GM12878 (cell line): Measurements from ENCODE around the gene AKT3. TPM values are rescaled to one million over a fixed set of nuclear protein-coding genes. Genes with fewer than 3 reads are reported as not detected.

Experiments used
- ATAC-seq: fragments of 200-7000 bp; cut with Tn5 transposase; 3 replicates; pipeline ENCODE4 v1.9.1; 2020; ENCODE audit warnings: mild to moderate bottlenecking, moderate library complexity
- BruUV-seq: library from RNA; stranded (reverse); fragments of 400-500 nt; replicated peaks from 2 replicates; lab custom pipeline; 2021; lab: Mats Ljungman, UMichigan
- CTCF ChIA-PET: fragments of 300-600 bp; sonication (Branson Sonifier 250); formaldehyde crosslinking; extraction: SDS; loops from one replicate; lab custom pipeline; 2021; ENCODE audit warnings: inconsistent platforms; lab: Yijun Ruan, JAX
- POLR2A ChIA-PET: fragments of 350-600 bp; formaldehyde crosslinking; extraction: SDS; loops from one replicate; lab custom pipeline; 2021; ENCODE audit warnings: inconsistent platforms; lab: Charles Lee
- RAD21 ChIA-PET: fragments of 300-600 bp; sonication (Branson Sonifier 250); formaldehyde crosslinking; loops from one replicate; lab custom pipeline; 2023; ENCODE audit warnings: antibody characterized with exemption; ENCODE audit not compliant: unreplicated experiment; lab: Charles Lee
- SMC1A ChIA-PET: fragments of 300-600 bp; sonication (Branson Sonifier 250); formaldehyde crosslinking; loops from one replicate; lab custom pipeline; 2023; ENCODE audit not compliant: unreplicated experiment, uncharacterized antibody; lab: Charles Lee
- DNase-seq: peaks from one replicate; pipeline ENCODE4 v3.0.0-alpha.2; 2011; ENCODE audit warnings: low read depth, low spot score
- FAIRE-seq: peaks from 3 replicates; lab custom pipeline; 2011; peaks lifted over from hg19 to GRCh38; lab: Jason Lieb, UNC
- H2AFZ ChIP-seq: 2 replicates; pipeline ENCODE4 v1.6.0; 2011; ENCODE audit warnings: low read depth, low read length, control low read depth; ENCODE audit not compliant: control insufficient read depth
- H3K27ac ChIP-seq: 2 replicates; pipeline ENCODE4 v1.5.1; 2011; ENCODE audit warnings: control low read depth; ENCODE audit not compliant: control insufficient read depth, insufficient read depth
- H3K27me3 ChIP-seq, 2 experiments: replicated peaks in 1 of 2; 2 replicates each; pipeline versions ENCODE4 v1.6.0 to v1.6.1; 2011; ENCODE audit warnings: low read length in 1 of 2; ENCODE audit not compliant: control insufficient read depth in 2 of 2, insufficient read depth in 2 of 2
- H3K36me3 ChIP-seq, 2 experiments: 2 replicates each; pipeline ENCODE4 v1.5.1; 2011; ENCODE audit warnings: low read length in 1 of 2; ENCODE audit not compliant: control insufficient read depth in 2 of 2, insufficient read depth in 2 of 2
- H3K4me1 ChIP-seq: 2 replicates; pipeline ENCODE4 v1.6.1; 2011; ENCODE audit warnings: mild to moderate bottlenecking, low read length, moderate library complexity, mixed read lengths; ENCODE audit not compliant: control insufficient read depth, insufficient read depth
- H3K4me2 ChIP-seq: 2 replicates; pipeline ENCODE4 v1.6.0; 2011; ENCODE audit warnings: control low read depth; ENCODE audit not compliant: control insufficient read depth, insufficient read depth
- H3K4me3 ChIP-seq: fragments of 200-600 bp; sonication (generic); 2 replicates; pipeline ENCODE4 v1.5.1; 2016
- H3K79me2 ChIP-seq: 2 replicates; pipeline ENCODE4 v1.6.0; 2011; ENCODE audit warnings: low read length; ENCODE audit not compliant: control insufficient read depth, insufficient read depth
- H3K9ac ChIP-seq: 2 replicates; pipeline ENCODE4 v1.8.0; 2011; ENCODE audit warnings: low read length, control low read depth, mixed read lengths; ENCODE audit not compliant: control insufficient read depth, insufficient read depth
- H3K9me3 ChIP-seq: replicated peaks from 3 replicates; pipeline ENCODE4 v1.5.1; 2011; ENCODE audit warnings: mild to moderate bottlenecking, low read length; ENCODE audit not compliant: control insufficient read depth, insufficient read depth
- H4K20me1 ChIP-seq: 2 replicates; pipeline ENCODE4 v1.6.0; 2011; ENCODE audit not compliant: control insufficient read depth, insufficient read depth
- ATF3 ChIP-seq: IDR thresholded peaks from 2 replicates; pipeline ENCODE4 v1.6.1; 2011; ENCODE audit warnings: low read depth, mild to moderate bottlenecking, low read length, moderate library complexity, borderline replicate concordance; ENCODE audit errors: extremely low read depth
- BRCA1 ChIP-seq: IDR thresholded peaks from 2 replicates; pipeline ENCODE4 v1.6.1; 2011; ENCODE audit warnings: low read depth, low read length, improper control_type of control experiment
- CTCF ChIP-seq, 3 experiments: IDR thresholded peaks in 2 of 3; conservative IDR thresholded peaks in 1 of 3; 2 replicates each; pipeline ENCODE4 v1.5.1; 2011; ENCODE audit warnings: low read depth in 3 of 3, low read length in 3 of 3, mild to moderate bottlenecking in 3 of 3, control low read depth in 2 of 3, moderate library complexity in 2 of 3, inconsistent platforms in 1 of 3, mixed read lengths in 1 of 3; ENCODE audit not compliant: control insufficient read depth in 2 of 3, insufficient read depth in 1 of 3; ENCODE audit errors: extremely low read depth in 1 of 3
- DPF2 ChIP-seq: fragments of 450-650 bp; IDR thresholded peaks from 2 replicates; pipeline ENCODE4 v1.6.1; 2017; ENCODE audit warnings: mild to moderate bottlenecking
- KLF5 ChIP-seq: fragments of 450-650 bp; IDR thresholded peaks from 2 replicates; pipeline ENCODE4 v1.6.1; 2014; ENCODE audit warnings: mild to moderate bottlenecking; ENCODE audit not compliant: partially characterized antibody
- MEF2B ChIP-seq: fragments of 450-650 bp; IDR thresholded peaks from 2 replicates; pipeline ENCODE4 v1.6.1; 2018; ENCODE audit warnings: mild to moderate bottlenecking, moderate library complexity; ENCODE audit not compliant: partially characterized antibody, poor library complexity, severe bottlenecking
- MTA2 ChIP-seq: fragments of 450-650 bp; IDR thresholded peaks from 2 replicates; pipeline ENCODE4 v1.6.1; 2016; ENCODE audit warnings: low read depth, mild to moderate bottlenecking, moderate library complexity
- MTA3 ChIP-seq: IDR thresholded peaks from 2 replicates; pipeline ENCODE4 v1.6.1; 2012; ENCODE audit warnings: low read length, inconsistent platforms, borderline replicate concordance
- NR2C2 ChIP-seq: IDR thresholded peaks from 2 replicates; pipeline ENCODE4 v1.6.1; 2011; ENCODE audit warnings: borderline replicate concordance, low read depth; ENCODE audit not compliant: control insufficient read depth, insufficient read length
- PBX3 ChIP-seq: IDR thresholded peaks from 2 replicates; pipeline ENCODE4 v1.6.1; 2011; ENCODE audit warnings: mild to moderate bottlenecking, low read depth, low read length, moderate library complexity; ENCODE audit not compliant: insufficient replicate concordance
- PKNOX1 ChIP-seq: fragments of 450-650 bp; IDR thresholded peaks from 2 replicates; pipeline ENCODE4 v1.6.1; 2016; ENCODE audit warnings: mild to moderate bottlenecking
- RB1 ChIP-seq: fragments of 450-650 bp; formaldehyde crosslinking; IDR thresholded peaks from 2 replicates; pipeline ENCODE4 v1.6.1; 2017; ENCODE audit warnings: mild to moderate bottlenecking, borderline replicate concordance
- RBBP5 ChIP-seq: fragments of 200-600 bp; sonication (generic); conservative IDR thresholded peaks from 2 replicates; pipeline ENCODE4 v1.6.1; 2016
- RELA ChIP-seq: fragments of 450-650 bp; IDR thresholded peaks from 2 replicates; pipeline ENCODE4 v1.8.0; 2014; ENCODE audit warnings: borderline replicate concordance; ENCODE audit not compliant: partially characterized antibody
- RFX5 ChIP-seq: IDR thresholded peaks from 2 replicates; pipeline ENCODE4 v1.6.1; 2011; ENCODE audit warnings: low read depth, low read length, improper control_type of control experiment
- TAF1 ChIP-seq: IDR thresholded peaks from 2 replicates; pipeline ENCODE4 v1.6.1; 2011; ENCODE audit warnings: mild to moderate bottlenecking, low read depth, low read length, borderline replicate concordance
- ZBED1 ChIP-seq: IDR thresholded peaks from 2 replicates; pipeline ENCODE4 v1.6.1; 2016; ENCODE audit warnings: borderline replicate concordance
- ZNF217 ChIP-seq: fragments of 450-650 bp; IDR thresholded peaks from 2 replicates; pipeline ENCODE4 v1.6.1; 2017; ENCODE audit warnings: antibody characterized with exemption, mild to moderate bottlenecking
- whole genome bisulfite sequencing: methylation state at CpG from one replicate; pipeline ENCODE4 v1.1.6; 2016; ENCODE audit warnings: low lambda C conversion rate; ENCODE audit not compliant: insufficient replicate concordance, insufficient coverage; ENCODE audit errors: missing lambda C conversion rate; 5-methylcytosine and 5-hydroxymethylcytosine counted together
- in situ Hi-C: fragments of 300-500 bp; cut with MboI; formaldehyde crosslinking; loops from 9 replicates; pipeline ENCODE4 v1.14.3; 2018; ENCODE audit warnings: mixed read lengths
- intact Hi-C: fragments of 100-400 bp; cut with micrococcal nuclease; formaldehyde crosslinking; loops from one replicate; pipeline ENCODE4 v1.14.2; 2022; ENCODE audit not compliant: unreplicated experiment
- polyA plus RNA-seq, 11 experiments: library from polyadenylated mRNA; depleted of rRNA in 4 of 11; unstranded in 6 of 11; stranded (reverse) in 5 of 11; fragments of >200 nt; fragmentation: Nextera tagmentation in 4 of 11; fragmentation: Illumina TruSeq in 1 of 11; extraction: Ambion mirVana in 4 of 11; extraction: Trizol in 1 of 11; gene quantifications; 1 replicate in 1 of 11; 2 replicates in 10 of 11; pipeline versions ENCODE4 v1.2.1 to v1.2.3, GENCODE V29; 2011 to 2016; ENCODE audit warnings: inconsistent platforms in 2 of 11, missing spikeins in 2 of 11, low read depth in 1 of 11
- total RNA-seq, 4 experiments: library from RNA; depleted of rRNA in 3 of 4; stranded (reverse); fragments of >200 nt in 3 of 4; fragmentation: Illumina TruSeq in 1 of 4; extraction: Trizol in 1 of 4; gene quantifications; 2 replicates each; pipeline versions ENCODE4 v1.2.1 to v1.2.3, GENCODE V29; 2013 to 2021

Gene AKT3
- total and polyA plus RNA-seq, 10 of the 15 experiments (the other 5 are each of a cell fraction or from before 2014, with no cell fraction given): 0.03 to 0.56 (median 0.19) TPM

- H3K4me1 ChIP-seq: no peaks in the 10 kb centered on the region
- no peak overlapping the region for H3K4me2 ChIP-seq
- H3K27me3 ChIP-seq: no peaks in the 10 kb centered on the region
- H3K79me2 ChIP-seq: no peaks in the 10 kb centered on the region
- BruUV-seq: no TSS peak
- in situ Hi-C loops (no loop called here), intact Hi-C loops (no loop called here)
- no peak overlapping the region for H3K4me3 ChIP-seq
- SMC1A ChIA-PET: no interaction called here
- FAIRE-seq (no peak), ATAC-seq (no peak), DNase-seq (no peak)
- TF ChIP-seq RELA (no peak), TAF1 (no peak), PBX3 (no peak), ZNF217 (no peak), MTA2 (no peak), RFX5 (no peak), MTA3 (no peak), RBBP5 (no peak), KLF5 (no peak), BRCA1 (no peak), RB1 (no peak), ATF3 (no peak), CTCF (IDR thresholded peaks at IDR 0.05 in 2 of 3, conservative IDR thresholded peaks at IDR 0.05 in 1 of 3; ENCODE audit: control insufficient read depth in 2 of 3, extremely low read depth in 1 of 3, insufficient read depth in 1 of 3, low read depth in 3 of 3, low read length in 3 of 3) (no peak), NR2C2 (no peak), PKNOX1 (no peak), ZBED1 (no peak), MEF2B (no peak), DPF2 (no peak)
- H3K27ac ChIP-seq: no peak overlapping the region
- no peaks in the 10 kb centered on the region for H3K36me3 ChIP-seq
- H4K20me1 ChIP-seq: no peaks in the 10 kb centered on the region
- CTCF ChIA-PET: interaction anchor here (1.5 kb wide), 1 partner anchor 111 kb away, joined by 4 read pairs; no protein-coding TSS in a partner anchor
- H2AFZ ChIP-seq: no peak overlapping the region
- H3K9me3 ChIP-seq: no peaks in the 10 kb centered on the region; the same call in 1 of the 3 replicates
- RAD21 ChIA-PET: no interaction called here
- POLR2A ChIA-PET: no interaction called here
- WGBS: 38% methylated on average over 1 of the region's 1 CpG
- H3K9ac ChIP-seq: no peak overlapping the region
Measured at GRCh38 chr1:243520831-243521230, 329.2 kb downstream of the AKT3 start.
